Measurements from ENCODE around the gene CEP72. TPM values are rescaled to one million over a fixed set of nuclear protein-coding genes. Genes with fewer than 3 reads are reported as not detected.

The CEP72 gene
- total RNA-seq, 1 experiment from 2014 or later: 33.2 TPM

DNA sequence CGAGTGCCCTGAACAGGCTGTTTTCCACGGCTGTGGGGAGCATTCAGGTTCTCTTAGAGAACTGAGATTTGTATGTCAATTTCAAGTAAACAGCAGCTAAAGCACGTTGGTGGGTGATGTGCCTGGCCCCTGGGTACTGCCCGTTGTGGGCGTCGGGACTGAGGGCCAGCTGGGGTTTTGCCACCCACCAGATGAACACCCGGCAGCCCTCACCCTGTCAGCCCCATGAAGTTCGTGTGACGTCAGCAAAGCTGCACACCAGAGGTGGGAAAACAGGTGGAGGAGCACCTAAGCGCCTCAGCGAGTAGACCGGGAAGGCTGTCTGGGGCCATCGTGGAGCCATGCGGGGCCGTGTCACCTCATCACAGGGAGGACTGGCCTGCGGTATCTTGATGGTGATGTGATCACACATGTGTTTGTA lies 9.2 kb downstream of the CEP72 start:
- CTCF ChIA-PET: no interaction called here
- in situ Hi-C loops (cut with HindIII; ENCODE audit: low pct_unique_long_range_greater_than_20kb, low sequenced_read_pairs): no loop called here

DNA sequence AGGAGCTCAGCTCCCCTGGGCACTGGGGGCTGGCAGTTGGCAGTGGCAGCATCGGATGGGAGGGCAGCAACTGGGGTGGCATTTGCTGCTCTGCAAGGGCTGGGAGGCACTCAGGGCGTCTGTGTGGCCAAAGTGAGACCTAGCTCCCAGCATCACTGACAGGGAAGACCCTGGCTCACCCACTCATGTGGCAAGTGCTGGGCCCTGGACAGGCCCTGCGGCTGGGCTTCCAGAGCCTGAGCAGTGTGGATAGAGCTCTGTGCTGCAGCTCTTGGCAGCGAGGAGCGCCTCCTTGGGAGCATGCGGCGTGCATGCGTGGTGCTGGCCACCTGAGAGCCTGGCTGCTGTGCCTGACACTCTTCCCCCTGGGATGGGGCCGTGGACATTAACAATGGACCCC lies 10.2 kb downstream of the CEP72 start:
- no peak overlapping the region for H3K27ac ChIP-seq (ENCODE audit: low read length)
- TF ChIP-seq, protein P1, sequence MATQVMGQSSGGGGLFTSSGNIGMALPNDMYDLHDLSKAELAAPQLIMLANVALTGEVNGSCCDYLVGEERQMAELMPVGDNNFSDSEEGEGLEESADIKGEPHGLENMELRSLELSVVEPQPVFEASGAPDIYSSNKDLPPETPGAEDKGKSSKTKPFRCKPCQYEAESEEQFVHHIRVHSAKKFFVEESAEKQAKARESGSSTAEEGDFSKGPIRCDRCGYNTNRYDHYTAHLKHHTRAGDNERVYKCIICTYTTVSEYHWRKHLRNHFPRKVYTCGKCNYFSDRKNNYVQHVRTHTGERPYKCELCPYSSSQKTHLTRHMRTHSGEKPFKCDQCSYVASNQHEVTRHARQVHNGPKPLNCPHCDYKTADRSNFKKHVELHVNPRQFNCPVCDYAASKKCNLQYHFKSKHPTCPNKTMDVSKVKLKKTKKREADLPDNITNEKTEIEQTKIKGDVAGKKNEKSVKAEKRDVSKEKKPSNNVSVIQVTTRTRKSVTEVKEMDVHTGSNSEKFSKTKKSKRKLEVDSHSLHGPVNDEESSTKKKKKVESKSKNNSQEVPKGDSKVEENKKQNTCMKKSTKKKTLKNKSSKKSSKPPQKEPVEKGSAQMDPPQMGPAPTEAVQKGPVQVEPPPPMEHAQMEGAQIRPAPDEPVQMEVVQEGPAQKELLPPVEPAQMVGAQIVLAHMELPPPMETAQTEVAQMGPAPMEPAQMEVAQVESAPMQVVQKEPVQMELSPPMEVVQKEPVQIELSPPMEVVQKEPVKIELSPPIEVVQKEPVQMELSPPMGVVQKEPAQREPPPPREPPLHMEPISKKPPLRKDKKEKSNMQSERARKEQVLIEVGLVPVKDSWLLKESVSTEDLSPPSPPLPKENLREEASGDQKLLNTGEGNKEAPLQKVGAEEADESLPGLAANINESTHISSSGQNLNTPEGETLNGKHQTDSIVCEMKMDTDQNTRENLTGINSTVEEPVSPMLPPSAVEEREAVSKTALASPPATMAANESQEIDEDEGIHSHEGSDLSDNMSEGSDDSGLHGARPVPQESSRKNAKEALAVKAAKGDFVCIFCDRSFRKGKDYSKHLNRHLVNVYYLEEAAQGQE (IDR thresholded peaks at IDR 0.05; ENCODE audit: insufficient read depth in 1 of 2, low read depth in 2 of 2, low read length in 1 of 2): no peak
- TF ChIP-seq POLR2AphosphoS5 (IDR thresholded peaks at IDR 0.05; ENCODE audit: low read depth, low read length): no peak
- no peak for TF ChIP-seq TCF7L2 (IDR thresholded peaks at IDR 0.05; ENCODE audit: low read depth, low read length)
- no peak for TF ChIP-seq SIN3A (IDR thresholded peaks at IDR 0.05; ENCODE audit: borderline replicate concordance, insufficient read depth, low read depth, low read length)
- TF ChIP-seq, protein P2, sequence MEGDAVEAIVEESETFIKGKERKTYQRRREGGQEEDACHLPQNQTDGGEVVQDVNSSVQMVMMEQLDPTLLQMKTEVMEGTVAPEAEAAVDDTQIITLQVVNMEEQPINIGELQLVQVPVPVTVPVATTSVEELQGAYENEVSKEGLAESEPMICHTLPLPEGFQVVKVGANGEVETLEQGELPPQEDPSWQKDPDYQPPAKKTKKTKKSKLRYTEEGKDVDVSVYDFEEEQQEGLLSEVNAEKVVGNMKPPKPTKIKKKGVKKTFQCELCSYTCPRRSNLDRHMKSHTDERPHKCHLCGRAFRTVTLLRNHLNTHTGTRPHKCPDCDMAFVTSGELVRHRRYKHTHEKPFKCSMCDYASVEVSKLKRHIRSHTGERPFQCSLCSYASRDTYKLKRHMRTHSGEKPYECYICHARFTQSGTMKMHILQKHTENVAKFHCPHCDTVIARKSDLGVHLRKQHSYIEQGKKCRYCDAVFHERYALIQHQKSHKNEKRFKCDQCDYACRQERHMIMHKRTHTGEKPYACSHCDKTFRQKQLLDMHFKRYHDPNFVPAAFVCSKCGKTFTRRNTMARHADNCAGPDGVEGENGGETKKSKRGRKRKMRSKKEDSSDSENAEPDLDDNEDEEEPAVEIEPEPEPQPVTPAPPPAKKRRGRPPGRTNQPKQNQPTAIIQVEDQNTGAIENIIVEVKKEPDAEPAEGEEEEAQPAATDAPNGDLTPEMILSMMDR (IDR thresholded peaks at IDR 0.05): no peak
- ChIA-PET CTCF (interaction anchor here (0.6 kb wide), 1 partner anchor 516 kb away, joined by 3 read pairs; no protein-coding TSS in a partner anchor), POLR2A (no interaction called here)
- H3K4me3 ChIP-seq (ENCODE audit: low read depth in 2 of 2, low read length in 2 of 2): no peak overlapping the region
- ATAC-seq (peak; percentile 62), DNase-seq (ENCODE audit: low read depth, low spot score) (no peak)
- H3K4me1 ChIP-seq (ENCODE audit: control insufficient read depth, insufficient read depth, low read length): no peaks in the 10 kb centered on the region
- H3K36me3 ChIP-seq (ENCODE audit: control insufficient read depth, insufficient read depth, low read length): peaks cover 15% of the 10 kb centered on the region
- intact Hi-C loops (cut with micrococcal nuclease; ENCODE audit: unreplicated experiment): no loop called here
- no peaks in the 10 kb centered on the region for H3K9me3 ChIP-seq (ENCODE audit: control insufficient read depth, insufficient read depth, low read depth, low read length)
- H3K27me3 ChIP-seq (ENCODE audit: control insufficient read depth, insufficient read depth, low read length): no peaks in the 10 kb centered on the region
- no TSS peak for BruUV-seq (replicated peaks)
- in situ Hi-C loops (cut with HindIII; ENCODE audit: low pct_unique_long_range_greater_than_20kb, low sequenced_read_pairs): no loop called here

More for the DNA sequence above, 9.2 kb downstream of the CEP72 start:
- ATAC-seq (no peak), DNase-seq (ENCODE audit: low read depth, low spot score) (no peak)
- Histone ChIP-seq H3K27me3 (ENCODE audit: control insufficient read depth, insufficient read depth, low read length) (no peaks in the 10 kb centered on the region), H3K4me3 (ENCODE audit: low read depth in 2 of 2, low read length in 2 of 2) (no peak overlapping the region), H3K4me1 (ENCODE audit: control insufficient read depth, insufficient read depth, low read length) (no peaks in the 10 kb centered on the region), H3K36me3 (ENCODE audit: control insufficient read depth, insufficient read depth, low read length) (peaks cover 13% of the 10 kb centered on the region), H3K9me3 (ENCODE audit: control insufficient read depth, insufficient read depth, low read depth, low read length) (no peaks in the 10 kb centered on the region), H3K27ac (ENCODE audit: low read length) (no peak overlapping the region)
- POLR2A ChIA-PET: interaction anchor here (0.5 kb wide), 1 partner anchor 523 kb away, joined by 3 read pairs; no protein-coding TSS in a partner anchor
- TF ChIP-seq POLR2AphosphoS5 (IDR thresholded peaks at IDR 0.05; ENCODE audit: low read depth, low read length): no peak
- TF ChIP-seq, protein P1 (IDR thresholded peaks at IDR 0.05; ENCODE audit: insufficient read depth in 1 of 2, low read depth in 2 of 2, low read length in 1 of 2): no peak
- no peak for TF ChIP-seq SIN3A (IDR thresholded peaks at IDR 0.05; ENCODE audit: borderline replicate concordance, insufficient read depth, low read depth, low read length)
- TF ChIP-seq, protein P2 (IDR thresholded peaks at IDR 0.05): no peak
- TF ChIP-seq TCF7L2 (IDR thresholded peaks at IDR 0.05; ENCODE audit: low read depth, low read length): no peak
- intact Hi-C loops (cut with micrococcal nuclease; ENCODE audit: unreplicated experiment): no loop called here
- BruUV-seq (replicated peaks): no TSS peak
